Activated CD4-positive, alpha-beta T cell treated with anti-CD3 and anti-CD28 coated beads, Interleukin-2, amount 50 U/mL, for 16 hours (primary cell): ENCODE measurements around the gene TAF11L8.
"Not testable (repeated sequence)": the region's sequence is repeated elsewhere in the genome, so short reads cannot be mapped to it uniquely, and the experiment has no call there.

Experiments
- DNase-seq: peaks from one replicate; pipeline ENCODE4 v3.0.0-alpha.2; 2020

The TAF11L8 gene

DNA sequence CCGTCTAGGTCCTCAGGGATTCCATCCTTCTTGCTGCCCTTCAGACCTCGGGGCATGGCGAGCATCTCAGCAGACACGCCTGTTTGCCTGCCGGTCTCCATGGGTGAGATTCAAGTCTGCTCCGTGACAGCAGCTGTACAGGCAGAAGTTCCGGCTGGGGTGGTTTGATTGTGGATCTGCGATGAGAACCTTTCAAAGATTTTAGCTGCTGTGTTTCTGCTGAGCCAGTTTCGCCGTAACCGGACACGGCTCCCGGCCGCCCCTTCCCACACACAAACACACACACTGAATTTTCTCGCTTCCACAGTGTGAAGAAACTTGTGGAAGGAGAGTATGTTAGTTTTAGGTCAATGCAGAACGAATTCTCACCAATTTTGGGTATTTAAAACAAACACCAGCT is at the start of gene TAF11L8:
Gene TAF11L8, minus strand, starts transcription at position 101 of the 400 bp plus-strand sequence.
- not testable (repeated sequence) for DNase-seq

DNA sequence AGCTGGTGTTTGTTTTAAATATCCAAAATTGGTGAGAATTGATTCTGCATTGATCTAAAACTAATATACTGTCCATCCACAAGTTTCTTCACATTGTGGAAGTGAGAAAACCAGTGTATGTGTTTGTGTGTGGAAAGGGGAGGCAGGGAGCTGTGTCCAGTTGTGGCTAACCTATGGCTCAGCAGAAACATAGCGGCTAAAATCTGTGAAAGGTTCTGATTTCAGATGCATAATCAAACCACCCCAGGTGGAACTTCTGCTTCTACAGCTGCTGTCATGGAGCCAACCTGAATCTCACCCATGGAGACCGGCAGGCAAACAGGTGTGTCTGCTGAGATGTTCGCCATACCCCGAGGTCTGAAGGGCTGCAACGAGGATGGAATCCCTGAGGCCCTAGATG is 43.4 kb upstream of the TAF11L8 start, which contains the start of gene TAF11L14:
Gene TAF11L14, plus strand, starts transcription at position 301 of the 400 bp plus-strand sequence.
- DNase-seq: no peak

DNA sequence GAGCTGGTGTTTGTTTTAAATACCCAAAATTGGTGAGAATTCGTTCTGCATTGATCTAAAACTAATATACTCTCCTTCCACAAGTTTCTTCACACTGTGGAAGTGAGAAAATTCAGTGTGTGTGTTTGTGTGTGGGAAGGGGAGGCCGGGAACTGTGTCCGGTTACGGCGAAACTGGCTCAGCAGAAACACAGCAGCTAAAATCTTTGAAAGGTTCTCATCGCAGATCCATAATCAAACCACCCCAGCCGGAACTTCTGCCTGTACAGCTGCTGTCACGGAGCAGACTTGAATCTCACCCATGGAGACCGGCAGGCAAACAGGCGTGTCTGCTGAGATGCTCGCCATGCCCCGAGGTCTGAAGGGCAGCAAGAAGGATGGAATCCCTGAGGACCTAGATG is 41.0 kb upstream of the TAF11L8 start, which contains the start of gene TAF11L13:
Gene TAF11L13, plus strand, starts transcription at position 301 of the 400 bp plus-strand sequence.
- DNase-seq: not testable (repeated sequence)

DNA sequence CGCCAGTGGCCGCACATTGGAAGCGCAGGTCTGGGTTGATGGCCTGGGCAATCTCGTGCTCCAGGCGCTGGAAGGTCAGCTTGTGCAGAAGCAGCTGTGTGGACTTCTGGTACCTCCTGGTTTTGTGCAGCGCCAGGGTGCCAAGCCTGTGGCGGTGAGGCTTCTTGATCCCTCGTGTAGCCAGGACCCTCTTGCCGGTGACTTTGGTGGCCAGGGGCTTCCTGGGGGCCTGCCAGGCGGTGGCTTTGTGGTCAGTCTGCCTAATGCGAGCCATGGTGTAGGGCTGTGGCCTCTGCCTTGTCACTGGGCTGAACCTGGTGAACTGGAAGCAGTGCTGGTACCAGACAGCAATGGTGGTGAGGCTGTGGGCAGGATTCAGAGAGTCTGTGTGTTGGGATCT is 34.9 kb upstream of the TAF11L8 start:
- no peak for DNase-seq

DNA sequence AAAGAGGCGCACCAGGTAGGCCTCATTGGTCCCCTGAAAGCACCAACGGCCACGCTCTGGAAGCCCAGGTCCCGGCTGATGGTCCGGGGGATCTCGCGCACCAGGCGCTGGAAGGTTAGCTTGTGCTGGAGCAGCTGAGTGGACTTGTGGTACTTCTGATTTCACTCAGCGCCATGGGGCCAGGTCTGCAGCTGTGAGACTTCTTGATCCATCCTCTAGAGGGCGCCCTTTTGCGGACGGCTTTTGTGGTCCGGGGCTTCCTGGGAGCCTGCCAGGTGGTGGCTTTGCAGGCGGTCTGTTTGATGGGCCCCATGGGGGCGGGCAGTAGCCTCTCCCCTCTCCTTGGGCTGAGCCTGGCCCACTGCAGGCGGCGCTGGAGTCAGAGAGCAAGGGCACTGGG is 29.9 kb upstream of the TAF11L8 start:
- DNase-seq: no peak

DNA sequence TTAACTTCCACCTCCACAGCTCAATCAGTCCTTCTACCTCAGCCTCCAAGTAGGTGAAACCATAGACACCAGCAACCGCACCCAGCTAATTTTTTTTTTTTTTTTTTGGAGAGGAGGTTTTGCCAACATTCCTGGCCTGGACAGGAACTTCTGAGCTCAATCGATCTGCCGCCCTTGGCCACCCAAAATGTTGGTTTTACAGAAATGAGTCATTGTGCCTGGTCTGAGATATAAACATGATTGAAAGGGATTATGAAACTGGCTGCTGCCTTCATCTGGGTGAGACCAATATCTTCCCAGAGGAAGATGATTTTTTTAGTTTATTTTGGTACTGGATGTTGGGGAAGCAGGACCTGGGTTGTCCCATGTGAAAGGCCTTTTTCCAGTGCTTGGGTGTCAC is 28.6 kb upstream of the TAF11L8 start:
- no peak for DNase-seq

DNA sequence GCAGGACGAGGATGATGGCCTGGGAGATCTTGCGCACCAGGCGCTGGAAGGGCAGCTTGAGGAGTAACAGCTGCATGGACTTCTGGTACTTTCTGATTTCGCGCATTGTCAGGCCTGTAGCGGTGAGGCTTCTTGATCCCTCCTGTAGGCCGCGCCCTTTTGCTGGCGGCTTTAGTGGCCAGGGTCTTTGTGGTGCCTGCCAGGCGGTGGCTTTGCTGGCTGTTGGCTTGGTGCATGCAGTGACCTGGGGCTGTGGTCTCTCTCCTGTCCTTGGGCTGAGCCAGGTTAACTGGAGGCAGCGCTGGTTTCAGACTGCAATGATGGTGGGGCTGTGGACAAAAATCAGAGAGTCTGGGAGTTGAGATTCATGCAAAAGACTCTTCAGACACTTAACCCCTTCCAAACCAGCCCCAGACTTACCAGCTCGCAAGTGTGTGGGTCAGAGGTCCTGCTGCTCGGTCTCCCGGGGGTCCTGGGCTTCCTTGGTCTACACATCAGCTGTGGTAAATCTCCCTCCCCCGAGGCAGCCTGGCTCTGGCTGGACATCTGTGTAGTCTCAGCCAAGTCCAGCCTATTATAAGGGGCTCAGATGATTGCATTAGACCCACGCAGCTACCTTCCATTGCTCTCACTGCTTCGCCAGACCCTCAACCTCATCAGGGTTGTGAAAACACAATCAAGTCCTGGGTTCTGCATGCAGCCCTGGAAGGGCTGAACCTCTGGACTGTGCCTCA is 24.3 kb upstream of the TAF11L8 start:
- no peak for DNase-seq

DNA sequence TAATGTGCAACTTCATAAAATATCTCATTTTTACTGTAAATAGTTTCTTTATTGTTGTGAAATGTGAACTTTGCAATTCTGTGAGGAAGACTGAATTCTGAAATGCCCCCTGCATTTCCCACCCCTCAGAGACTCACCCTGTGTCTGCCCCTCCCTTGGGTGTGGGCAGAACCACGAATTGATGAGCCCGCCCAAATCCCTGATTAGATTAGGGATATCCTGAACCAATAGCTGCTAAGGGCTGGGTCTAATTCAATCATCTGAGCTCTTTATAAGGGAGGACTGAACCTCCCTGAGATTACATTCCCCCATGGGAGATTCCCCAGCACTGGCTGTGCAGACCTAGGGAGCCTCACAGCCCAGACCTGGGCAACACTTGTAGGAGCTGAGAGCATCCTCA is 19.3 kb upstream of the TAF11L8 start, which contains the start of gene TAF11L12:
Gene TAF11L12, plus strand, starts transcription at position 301 of the 400 bp plus-strand sequence.
- DNase-seq: not testable (repeated sequence)

DNA sequence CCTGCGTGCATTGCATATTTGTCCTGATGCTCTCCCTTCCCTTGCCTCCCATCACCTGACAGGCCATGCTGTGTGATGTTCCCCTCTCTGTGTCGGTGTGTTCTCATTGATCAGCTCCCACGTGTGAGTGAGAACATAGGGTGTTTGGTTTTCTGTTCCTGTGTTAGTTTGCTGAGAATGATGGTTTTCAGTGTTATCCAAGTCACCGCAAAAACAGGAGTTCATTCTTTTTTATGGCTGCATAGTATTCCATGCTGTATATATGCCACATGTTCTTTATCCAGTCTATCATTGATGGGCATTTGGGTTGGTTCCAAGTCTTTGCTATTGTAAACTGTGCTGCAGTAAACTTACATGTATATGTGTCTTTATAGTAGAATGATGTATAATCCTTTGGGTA is 16.7 kb upstream of the TAF11L8 start:
- DNase-seq: not testable (repeated sequence)

DNA sequence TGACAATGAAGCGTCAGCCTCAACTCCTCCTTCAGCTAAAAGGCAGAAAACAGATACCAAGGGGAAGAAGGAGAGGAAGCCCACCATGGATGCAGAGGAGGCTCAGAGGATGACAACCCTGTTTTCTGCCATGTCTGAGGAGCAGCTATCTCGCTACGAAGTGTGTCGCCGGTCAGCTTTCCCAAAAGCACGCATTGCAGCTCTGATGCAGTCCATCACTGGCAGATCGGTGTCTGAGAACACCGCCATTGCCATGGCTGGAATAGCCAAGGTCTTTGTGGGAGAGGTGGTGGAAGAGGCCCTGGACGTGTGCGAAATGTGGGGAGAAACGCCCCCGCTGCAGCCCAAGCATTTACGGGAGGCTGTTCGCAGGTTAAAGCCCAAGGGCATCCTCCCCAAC is 14.2 kb upstream of the TAF11L8 start:
- no peak for DNase-seq

DNA sequence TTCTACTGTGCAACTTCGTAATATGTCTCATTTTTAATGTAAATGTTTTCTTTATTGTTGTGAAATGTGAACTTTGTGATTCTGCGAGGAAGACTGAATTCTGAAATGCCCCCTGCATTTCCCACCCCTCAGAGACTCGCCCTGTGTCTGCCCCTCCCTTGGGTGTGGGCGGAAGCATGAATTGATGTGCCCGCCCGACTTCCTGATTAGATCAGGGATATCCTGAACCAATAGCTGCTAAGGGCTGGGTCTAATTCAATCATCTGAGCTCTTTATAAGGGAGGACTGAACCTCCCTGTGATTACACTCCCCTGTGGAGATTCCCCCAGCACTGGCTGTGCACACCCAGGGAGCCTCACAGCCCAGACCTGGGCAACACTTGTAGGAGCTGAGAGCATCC is 13.1 kb upstream of the TAF11L8 start, which contains the start of gene TAF11L11:
Gene TAF11L11, plus strand, starts transcription at position 304 of the 400 bp plus-strand sequence.
- not testable (repeated sequence) for DNase-seq

DNA sequence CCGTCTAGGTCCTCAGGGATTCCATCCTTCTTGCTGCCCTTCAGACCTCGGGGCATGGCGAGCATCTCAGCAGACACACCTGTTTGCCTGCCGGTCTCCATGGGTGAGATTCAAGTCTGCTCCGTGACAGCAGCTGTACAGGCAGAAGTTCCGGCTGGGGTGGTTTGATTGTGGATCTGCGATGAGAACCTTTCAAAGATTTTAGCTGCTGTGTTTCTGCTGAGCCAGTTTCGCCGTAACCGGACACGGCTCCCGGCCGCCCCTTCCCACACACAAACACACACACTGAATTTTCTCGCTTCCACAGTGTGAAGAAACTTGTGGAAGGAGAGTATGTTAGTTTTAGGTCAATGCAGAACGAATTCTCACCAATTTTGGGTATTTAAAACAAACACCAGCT is 7.0 kb upstream of the TAF11L8 start, which contains the start of gene TAF11L10:
Gene TAF11L10, minus strand, starts transcription at position 101 of the 400 bp plus-strand sequence.
- DNase-seq: not testable (repeated sequence)

DNA sequence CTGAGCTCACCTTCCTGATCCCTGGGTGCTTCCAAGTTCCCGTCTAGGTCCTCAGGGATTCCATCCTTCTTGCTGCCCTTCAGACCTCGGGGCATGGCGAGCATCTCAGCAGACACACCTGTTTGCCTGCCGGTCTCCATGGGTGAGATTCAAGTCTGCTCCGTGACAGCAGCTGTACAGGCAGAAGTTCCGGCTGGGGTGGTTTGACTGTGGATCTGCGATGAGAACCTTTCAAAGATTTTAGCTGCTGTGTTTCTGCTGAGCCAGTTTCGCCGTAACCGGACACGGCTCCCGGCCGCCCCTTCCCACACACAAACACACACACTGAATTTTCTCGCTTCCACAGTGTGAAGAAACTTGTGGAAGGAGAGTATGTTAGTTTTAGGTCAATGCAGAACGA is 3.5 kb upstream of the TAF11L8 start, which contains the start of gene TAF11L9:
Gene TAF11L9, minus strand, starts transcription at position 140 of the 400 bp plus-strand sequence.
- not testable (repeated sequence) for DNase-seq

DNA sequence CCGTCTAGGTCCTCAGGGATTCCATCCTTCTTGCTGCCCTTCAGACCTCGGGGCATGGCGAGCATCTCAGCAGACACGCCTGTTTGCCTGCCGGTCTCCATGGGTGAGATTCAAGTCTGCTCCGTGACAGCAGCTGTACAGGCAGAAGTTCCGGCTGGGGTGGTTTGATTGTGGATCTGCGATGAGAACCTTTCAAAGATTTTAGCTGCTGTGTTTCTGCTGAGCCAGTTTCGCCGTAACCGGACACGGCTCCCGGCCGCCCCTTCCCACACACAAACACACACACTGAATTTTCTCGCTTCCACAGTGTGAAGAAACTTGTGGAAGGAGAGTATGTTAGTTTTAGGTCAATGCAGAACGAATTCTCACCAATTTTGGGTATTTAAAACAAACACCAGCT is 5.1 kb downstream of the TAF11L8 start, which contains the start of gene TAF11L7:
Gene TAF11L7, minus strand, starts transcription at position 101 of the 400 bp plus-strand sequence.
- DNase-seq: not testable (repeated sequence)
